Endothelial cell of umbilical vein (primary cell): ENCODE results near the gene TRIM71. TPM values are rescaled to one million over a fixed set of nuclear protein-coding genes. Genes with fewer than 3 reads are reported as not detected.
"Not testable (repeated sequence)": the region's sequence is repeated elsewhere in the genome, so short reads cannot be mapped to it uniquely, and the experiment has no call there.

ENCODE experiments used
- BruUV-seq: library from RNA; stranded (reverse); fragments of 400-500 nt; replicated peaks from 2 replicates; lab custom pipeline; 2021; lab: Mats Ljungman, UMichigan
- CTCF ChIA-PET: fragments of 300-600, 350-600 bp; sonication (Branson Sonifier 250); formaldehyde crosslinking; loops from one replicate; lab custom pipeline; 2021; ENCODE audit warnings: antibody characterized with exemption, inconsistent platforms; lab: Charles Lee
- POLR2A ChIA-PET: fragments of 300-600, 350-600 bp; sonication (Branson Sonifier 250); formaldehyde crosslinking; loops from one replicate; lab custom pipeline; 2021; ENCODE audit warnings: antibody characterized with exemption, inconsistent platforms; lab: Charles Lee
- DNase-seq: peaks from one replicate; pipeline ENCODE4 v3.0.0-alpha.2; 2011; ENCODE audit warnings: low read depth, low spot score
- FAIRE-seq: peaks from 2 replicates; lab custom pipeline; 2011; peaks lifted over from hg19 to GRCh38; lab: Jason Lieb, UNC
- H2AFZ ChIP-seq: 2 replicates; pipeline ENCODE4 v1.6.0; 2012; ENCODE audit warnings: low read depth, low read length, control low read depth, inconsistent platforms
- H3K27ac ChIP-seq: 2 replicates; pipeline ENCODE4 v1.5.1; 2011; ENCODE audit warnings: low read depth, mild to moderate bottlenecking, control low read depth, low read length, moderate library complexity; ENCODE audit not compliant: insufficient read depth
- H3K27me3 ChIP-seq, 2 experiments: 2 replicates each; pipeline versions ENCODE4 v1.6.0 to v1.6.1; 2011; ENCODE audit warnings: low read length in 2 of 2, mixed read lengths in 1 of 2; ENCODE audit not compliant: control insufficient read depth in 2 of 2, insufficient read depth in 2 of 2
- H3K36me3 ChIP-seq, 2 experiments: 2 replicates in 1 of 2; 3 replicates in 1 of 2; pipeline ENCODE4 v1.5.1; 2011; ENCODE audit warnings: low read length in 2 of 2, mild to moderate bottlenecking in 1 of 2, moderate library complexity in 1 of 2; ENCODE audit not compliant: control insufficient read depth in 2 of 2, insufficient read depth in 2 of 2; ENCODE audit errors: extremely low read depth in 1 of 2
- H3K4me1 ChIP-seq: 3 replicates; pipeline ENCODE4 v1.5.1; 2011; ENCODE audit warnings: mild to moderate bottlenecking, low read length; ENCODE audit not compliant: control insufficient read depth, insufficient read depth; ENCODE audit errors: extremely low read depth
- H3K4me2 ChIP-seq: 2 replicates; pipeline ENCODE4 v1.6.1; 2011; ENCODE audit warnings: low read length, control low read depth, mixed read lengths; ENCODE audit not compliant: insufficient read depth
- H3K4me3 ChIP-seq, 3 experiments: fragments of 200-600 bp in 1 of 3; sonication (generic), shearing (Covaris generic) in 1 of 3; replicated peaks in 1 of 3; 2 replicates each; pipeline ENCODE4 v1.5.1; 2011 to 2016; ENCODE audit warnings: control low read depth in 3 of 3, low read length in 3 of 3, mild to moderate bottlenecking in 2 of 3, inconsistent platforms in 1 of 3, low read depth in 1 of 3, moderate library complexity in 1 of 3; ENCODE audit not compliant: insufficient read depth in 1 of 3
- H3K79me2 ChIP-seq: 2 replicates; pipeline ENCODE4 v1.6.0; 2012; ENCODE audit warnings: low read length, inconsistent platforms; ENCODE audit not compliant: control insufficient read depth, insufficient read depth
- H3K9ac ChIP-seq: replicated peaks from 2 replicates; pipeline ENCODE3; 2011; ENCODE audit warnings: low read length, control low read depth; ENCODE audit not compliant: insufficient read depth; ENCODE audit errors: extremely low read depth
- H3K9me1 ChIP-seq: replicated peaks from 3 replicates; pipeline ENCODE4 v1.6.0; 2011; ENCODE audit warnings: mild to moderate bottlenecking, low read length; ENCODE audit not compliant: control insufficient read depth, insufficient read depth; ENCODE audit errors: extremely low read depth
- H3K9me3 ChIP-seq: replicated peaks from 2 replicates; pipeline ENCODE4 v1.5.1; 2012; ENCODE audit warnings: low read length, inconsistent platforms; ENCODE audit not compliant: control insufficient read depth, insufficient read depth
- H4K20me1 ChIP-seq: replicated peaks from 2 replicates; pipeline ENCODE3; 2011; ENCODE audit warnings: mild to moderate bottlenecking, low read length; ENCODE audit not compliant: control insufficient read depth, insufficient read depth; ENCODE audit errors: extremely low read depth
- CTCF ChIP-seq, 2 donors: IDR thresholded peaks; 1 replicate in 1 of 2; 2 replicates in 1 of 2; pipeline ENCODE4 v1.5.1; 2011; ENCODE audit warnings: low read length in 2 of 2, mild to moderate bottlenecking in 2 of 2, moderate library complexity in 2 of 2, control low read depth in 1 of 2, inconsistent platforms in 1 of 2, low read depth in 1 of 2; ENCODE audit not compliant: insufficient read depth in 1 of 2; ENCODE audit errors: extremely low read depth in 1 of 2
- EZH2 ChIP-seq: IDR thresholded peaks from 2 replicates; pipeline ENCODE4 v1.6.1; 2012; ENCODE audit warnings: borderline replicate concordance, low read depth, mild to moderate bottlenecking, moderate library complexity, low read length, inconsistent platforms; ENCODE audit not compliant: severe bottlenecking
- FOS ChIP-seq: IDR thresholded peaks from 2 replicates; pipeline ENCODE4 v1.6.1; 2011; ENCODE audit warnings: mild to moderate bottlenecking, low read length, moderate library complexity, borderline replicate concordance; ENCODE audit not compliant: insufficient read depth
- GATA2 ChIP-seq: IDR thresholded peaks from 2 replicates; pipeline ENCODE4 v1.7.0; 2011; ENCODE audit warnings: low read depth, mild to moderate bottlenecking, moderate library complexity, mixed read lengths, low read length; ENCODE audit not compliant: insufficient read length, insufficient read depth
- JUN ChIP-seq: IDR thresholded peaks from 2 replicates; pipeline ENCODE4 v1.6.1; 2011; ENCODE audit warnings: borderline replicate concordance, low read depth; ENCODE audit not compliant: insufficient read length, insufficient read depth
- MAX ChIP-seq: IDR thresholded peaks from 2 replicates; pipeline ENCODE4 v1.6.1; 2011; ENCODE audit not compliant: insufficient read depth, insufficient read length
- MYC ChIP-seq: IDR thresholded peaks from one replicate; pipeline ENCODE4 v1.6.1; 2011; ENCODE audit warnings: mild to moderate bottlenecking, low read depth, low read length
- POLR2A ChIP-seq: IDR thresholded peaks from 2 replicates; pipeline ENCODE4 v1.6.1; 2012; ENCODE audit warnings: low read depth, mild to moderate bottlenecking, control low read depth, low read length
- POLR2AphosphoS5 ChIP-seq: IDR thresholded peaks from 2 replicates; pipeline ENCODE4 v1.6.1; 2012; ENCODE audit warnings: low read depth, mild to moderate bottlenecking, control low read depth, low read length, moderate library complexity; ENCODE audit not compliant: insufficient read depth
- dilution Hi-C: fragments of 300-500 bp; cut with MboI; formaldehyde crosslinking; loops from one replicate; pipeline ENCODE4 v1.15.0; 2019; ENCODE audit warnings: low sequenced_read_pairs; ENCODE audit not compliant: extremely low pct_ligation_motif_present
- intact Hi-C: fragments of 100-400 bp; cut with micrococcal nuclease; formaldehyde crosslinking; loops from one replicate; pipeline ENCODE4 v1.10.0; 2022
- polyA plus RNA-seq, 4 experiments: library from polyadenylated mRNA; depleted of rRNA in 3 of 4; stranded (reverse) in 3 of 4; unstranded in 1 of 4; fragments of >200 nt; gene quantifications; 2 replicates each; pipeline versions ENCODE4 v1.2.1 to v1.2.3, GENCODE V29; 2011 to 2012; ENCODE audit warnings: missing spikeins in 1 of 4
- total RNA-seq: library from RNA; stranded (reverse); gene quantifications from 2 replicates; pipeline ENCODE4 v1.2.3, GENCODE V29; 2021

The TRIM71 gene
- total and polyA plus RNA-seq, 2 donors (not counting 3 experiments of a cell fraction or from before 2014, with no cell fraction given): not detected

GRCh38 chr3:32930161-32930560 lies 112.4 kb downstream of the TRIM71 start:
- no TSS peak for BruUV-seq
- TF ChIP-seq POLR2A (no peak), CTCF (IDR thresholded peaks at IDR 0.05; ENCODE audit: extremely low read depth in 1 of 2, insufficient read depth in 1 of 2, low read depth in 1 of 2, low read length in 2 of 2) (no peak), JUN (no peak), MYC (no peak), EZH2 (no peak), FOS (no peak), GATA2 (no peak), MAX (no peak), POLR2AphosphoS5 (no peak)
- Histone ChIP-seq H3K79me2 (no peaks in the 10 kb centered on the region), H3K27ac (no peak overlapping the region), H3K27me3 (no peaks in the 10 kb centered on the region), H3K9ac (no peak overlapping the region), H3K4me2 (no peak overlapping the region), H3K36me3 (no peaks in the 10 kb centered on the region), H2AFZ (no peak overlapping the region), H3K4me1 (no peaks in the 10 kb centered on the region), H3K9me3 (no peaks in the 10 kb centered on the region), H3K4me3 (no peak overlapping the region), H4K20me1 (no peaks in the 10 kb centered on the region), H3K9me1 (no peaks in the 10 kb centered on the region)
- dilution Hi-C loops: no loop called here
- DNase-seq (no peak), FAIRE-seq (no peak)
- intact Hi-C loops: no loop called here
- CTCF ChIA-PET: interaction anchor here (0.6 kb wide), 1 partner anchor 28 kb away, joined by 3 read pairs; no protein-coding TSS in a partner anchor
- POLR2A ChIA-PET: no interaction called here

GRCh38 chr3:32931273-32931672 lies 113.5 kb downstream of the TRIM71 start:
- POLR2A ChIA-PET: not testable (repeated sequence)

More at GRCh38 chr3:32931273-32931672, 113.5 kb downstream of the TRIM71 start:
- H3K9me1 ChIP-seq, DNase-seq, H3K4me3 ChIP-seq, H2AFZ ChIP-seq, H4K20me1 ChIP-seq, dilution Hi-C loops, H3K79me2 ChIP-seq, H3K36me3 ChIP-seq, H3K27me3 ChIP-seq, H3K4me2 ChIP-seq, intact Hi-C loops, BruUV-seq, H3K27ac ChIP-seq, FAIRE-seq, H3K9me3 ChIP-seq, H3K9ac ChIP-seq, H3K4me1 ChIP-seq: not testable (repeated sequence)
- CTCF ChIA-PET: interaction anchor here (0.9 kb wide), 1 partner anchor 28 kb away, joined by 3 read pairs; no protein-coding TSS in a partner anchor
